Measurements from ENCODE around the gene SSTR1.
"Not testable (repeated sequence)": the region's sequence is repeated elsewhere in the genome, so short reads cannot be mapped to it uniquely, and the experiment has no call there.

SSTR1 gene, protein sequence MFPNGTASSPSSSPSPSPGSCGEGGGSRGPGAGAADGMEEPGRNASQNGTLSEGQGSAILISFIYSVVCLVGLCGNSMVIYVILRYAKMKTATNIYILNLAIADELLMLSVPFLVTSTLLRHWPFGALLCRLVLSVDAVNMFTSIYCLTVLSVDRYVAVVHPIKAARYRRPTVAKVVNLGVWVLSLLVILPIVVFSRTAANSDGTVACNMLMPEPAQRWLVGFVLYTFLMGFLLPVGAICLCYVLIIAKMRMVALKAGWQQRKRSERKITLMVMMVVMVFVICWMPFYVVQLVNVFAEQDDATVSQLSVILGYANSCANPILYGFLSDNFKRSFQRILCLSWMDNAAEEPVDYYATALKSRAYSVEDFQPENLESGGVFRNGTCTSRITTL

DNA sequence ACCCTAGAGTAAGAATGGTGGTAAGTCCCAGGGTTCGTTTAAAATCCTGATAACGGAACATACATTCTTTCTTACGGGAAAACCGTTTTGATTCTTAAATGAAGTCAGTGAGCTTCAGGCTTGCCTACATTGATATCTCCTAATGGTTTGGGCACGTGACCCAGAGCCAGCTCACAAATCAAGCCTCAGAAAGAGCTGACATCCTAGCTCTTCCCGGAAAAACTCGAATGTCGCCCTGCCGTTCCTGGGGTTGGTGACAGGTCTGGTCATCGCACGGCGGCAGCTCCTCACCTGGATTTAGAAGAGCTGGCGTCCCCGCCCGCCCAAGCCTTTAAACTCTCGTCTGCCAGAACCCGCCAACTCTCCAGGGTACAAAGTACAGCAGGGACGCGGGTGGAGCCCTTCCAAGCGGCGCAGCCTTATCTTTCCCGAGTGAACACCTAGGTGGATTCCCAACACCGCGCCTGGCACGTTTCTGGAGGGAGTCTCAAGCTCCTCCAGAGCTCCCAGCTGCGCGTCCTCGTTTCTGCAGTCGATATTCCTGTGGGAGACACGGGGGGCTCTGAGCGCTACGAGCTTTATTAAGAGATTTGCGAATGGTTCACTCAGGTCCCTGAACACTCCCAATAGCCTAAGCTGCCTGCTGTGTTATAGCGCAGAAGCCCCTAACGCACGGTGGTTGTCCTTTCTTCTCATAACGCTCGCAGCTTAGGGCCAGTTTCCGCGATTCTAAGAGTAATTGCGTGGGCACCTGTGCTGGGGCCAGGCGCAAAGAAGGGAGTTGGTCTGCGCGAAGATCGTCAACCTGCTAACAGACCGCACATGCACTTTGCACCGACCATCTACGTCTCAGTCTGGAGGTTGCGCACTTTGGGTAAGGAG is at the start of gene SSTR1:
SSTR1 (plus strand) TSS at position 169 of the 882 bp plus-strand sequence. CDS start 1,486 bp downstream, outside the sequence.
- no peak for DNase-seq

DNA sequence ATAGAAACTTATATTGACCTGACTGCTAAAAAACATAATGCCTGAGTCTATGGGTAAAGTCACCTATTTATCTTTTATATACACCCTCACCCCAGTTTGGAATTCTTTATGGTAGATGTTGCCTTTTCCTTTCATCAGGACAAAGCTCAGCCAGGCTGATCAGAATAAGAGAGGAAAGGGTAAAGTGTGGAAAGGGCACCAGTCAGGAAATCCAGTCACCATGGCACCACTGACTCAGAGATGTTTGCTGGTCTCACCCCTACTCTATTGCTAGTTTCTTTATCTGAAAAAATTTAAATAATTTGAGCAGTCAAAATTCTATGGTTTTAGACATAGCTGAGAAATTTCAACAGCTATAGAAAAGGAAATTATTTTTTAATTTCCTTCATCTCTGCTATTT is 49.2 kb upstream of the SSTR1 start:
- no peak for DNase-seq

DNA sequence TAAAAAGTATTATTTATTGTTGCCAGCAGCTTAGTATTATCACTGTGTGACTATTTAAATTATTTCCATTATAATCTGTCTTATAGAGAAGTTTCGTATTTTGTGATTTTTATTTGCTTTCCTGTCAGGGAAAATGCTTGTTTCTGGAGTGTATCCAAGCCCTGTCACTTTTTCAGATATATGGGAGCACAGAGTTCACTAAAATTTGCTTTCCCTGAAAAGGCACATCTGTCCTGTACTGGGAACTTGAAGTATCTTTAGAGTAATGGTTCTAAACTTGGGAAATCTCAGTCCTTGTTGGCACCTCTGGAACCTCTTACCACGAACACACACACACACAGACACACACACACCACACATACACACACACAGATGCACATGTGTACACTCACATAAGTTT is 39.3 kb upstream of the SSTR1 start:
- DNase-seq: no peak

GRCh38 chr14:38171197-38171596 is 36.5 kb upstream of the SSTR1 start:
- no peak for DNase-seq

DNA sequence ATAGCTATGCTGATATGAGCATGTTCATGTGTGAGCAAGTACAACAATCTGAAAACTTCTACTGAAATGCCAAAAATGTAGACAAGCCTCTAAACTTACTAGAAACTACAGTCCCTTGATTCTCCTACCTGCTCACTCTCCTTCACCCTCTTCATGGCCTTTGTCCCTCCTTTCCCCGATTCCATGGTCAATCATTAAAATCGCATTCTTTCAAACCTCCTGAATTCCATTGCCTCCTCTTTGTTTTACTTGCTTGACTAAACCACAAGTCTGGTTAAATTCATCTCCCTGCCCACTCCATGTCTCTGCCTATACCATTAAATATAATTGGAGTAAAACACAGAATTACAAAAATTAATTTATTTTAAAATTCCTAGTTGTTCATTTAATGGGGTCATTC is 33.0 kb upstream of the SSTR1 start:
- DNase-seq: no peak

- DNase-seq: no peak
Observed at GRCh38 chr14:38175658-38176057, 32.0 kb upstream of the SSTR1 start.

DNA sequence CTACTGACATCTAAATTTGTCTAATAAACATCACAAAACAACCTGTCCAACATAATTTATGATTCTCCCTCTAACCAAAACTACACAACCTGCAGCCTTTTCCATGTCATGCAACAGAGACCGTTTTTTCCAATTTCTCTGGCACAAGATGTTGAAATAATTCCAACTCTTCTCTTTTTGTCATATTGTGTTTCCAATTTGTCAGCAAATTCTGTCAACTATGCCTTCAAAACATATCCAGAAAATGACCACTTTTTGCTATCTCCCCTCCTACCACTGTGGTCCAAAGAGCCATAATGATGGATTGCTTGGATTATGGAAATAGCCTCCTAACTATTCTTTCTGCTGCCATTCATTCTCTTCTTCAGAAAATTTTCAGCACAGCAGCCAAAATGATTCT is 31.3 kb upstream of the SSTR1 start:
- no peak for DNase-seq

GRCh38 chr14:38184132-38184531 is 23.6 kb upstream of the SSTR1 start:
- no peak for DNase-seq

- no peak for DNase-seq
Observed at GRCh38 chr14:38185671-38186070, 22.0 kb upstream of the SSTR1 start.

GRCh38 chr14:38186216-38186615 is 21.5 kb upstream of the SSTR1 start:
- DNase-seq: no peak

- no peak for DNase-seq
Observed at GRCh38 chr14:38187528-38187927, 20.2 kb upstream of the SSTR1 start.

DNA sequence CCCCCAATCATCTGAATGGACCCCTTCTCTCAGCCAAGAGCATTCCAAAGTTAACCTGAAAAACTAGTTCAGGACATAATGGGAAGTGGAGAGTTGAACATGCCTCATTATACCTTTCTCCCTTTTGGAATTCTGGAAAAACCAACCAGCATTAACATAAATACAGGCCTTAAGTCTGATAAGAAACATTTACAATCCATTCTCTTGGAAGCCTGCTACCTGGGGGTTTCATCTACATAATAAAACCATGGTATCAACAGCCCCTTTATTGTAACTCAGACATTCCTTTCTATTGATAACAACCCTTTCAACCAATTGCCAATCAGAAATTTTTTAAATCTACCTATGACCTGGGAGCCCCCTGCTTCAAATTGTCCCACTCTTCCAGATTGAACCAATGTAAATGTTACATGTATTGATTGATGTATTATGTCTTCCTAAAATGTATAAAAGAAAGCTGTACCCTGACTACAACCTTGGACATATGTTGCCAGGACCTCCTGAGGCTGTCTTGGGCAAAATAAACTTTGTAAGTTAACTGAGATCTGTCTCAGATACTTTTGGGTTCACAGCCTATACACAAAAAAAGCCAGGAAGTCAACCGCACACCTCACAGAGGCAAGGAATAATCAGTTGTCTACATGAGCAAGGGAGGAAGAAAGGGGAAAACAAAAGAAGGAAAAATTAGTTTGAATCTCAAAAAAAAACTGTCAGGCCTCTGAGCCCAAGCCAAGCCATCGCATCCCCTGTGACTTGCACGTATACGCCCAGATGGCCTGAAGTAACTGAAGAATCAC is 17.6 kb upstream of the SSTR1 start:
- DNase-seq: no peak

DNA sequence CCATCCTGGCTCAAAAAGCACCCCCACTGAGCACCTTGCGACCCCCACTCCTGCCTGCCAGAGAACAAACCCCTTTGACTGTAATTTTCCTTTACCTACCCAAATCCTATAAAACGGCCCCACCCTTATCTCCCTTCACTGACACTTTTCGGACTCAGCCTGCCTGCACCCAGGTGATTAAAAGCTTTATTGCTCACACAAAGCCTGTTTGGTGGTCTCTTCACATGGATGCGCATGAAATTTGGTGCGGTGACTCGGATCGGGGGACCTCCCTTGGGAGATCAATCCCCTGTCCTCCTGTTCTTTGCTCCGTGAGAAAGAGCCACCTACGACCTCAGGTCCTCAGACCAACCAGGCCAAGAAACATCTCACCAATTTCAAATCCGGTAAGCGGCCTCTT is 16.9 kb upstream of the SSTR1 start:
- not testable (repeated sequence) for DNase-seq

DNA sequence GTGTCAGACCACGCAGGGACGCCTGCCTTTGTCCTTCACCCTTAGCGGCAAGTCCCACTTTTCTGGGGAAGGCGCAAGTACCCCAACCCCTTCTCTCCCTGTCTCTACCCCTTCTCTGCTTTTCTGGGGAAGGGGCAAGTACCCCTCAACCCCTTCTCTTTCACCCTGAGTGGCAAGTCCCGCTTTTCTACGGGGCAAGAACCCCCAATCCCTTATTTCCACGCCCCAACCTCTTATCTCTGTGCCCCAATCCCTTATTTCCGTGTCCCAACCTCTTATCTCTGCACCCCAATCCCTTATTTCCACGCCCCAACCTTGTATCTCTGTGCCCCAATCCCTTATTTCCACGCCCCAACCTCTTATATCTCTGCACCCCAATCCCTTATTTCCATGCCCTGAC is 16.2 kb upstream of the SSTR1 start:
- not testable (repeated sequence) for DNase-seq

DNA sequence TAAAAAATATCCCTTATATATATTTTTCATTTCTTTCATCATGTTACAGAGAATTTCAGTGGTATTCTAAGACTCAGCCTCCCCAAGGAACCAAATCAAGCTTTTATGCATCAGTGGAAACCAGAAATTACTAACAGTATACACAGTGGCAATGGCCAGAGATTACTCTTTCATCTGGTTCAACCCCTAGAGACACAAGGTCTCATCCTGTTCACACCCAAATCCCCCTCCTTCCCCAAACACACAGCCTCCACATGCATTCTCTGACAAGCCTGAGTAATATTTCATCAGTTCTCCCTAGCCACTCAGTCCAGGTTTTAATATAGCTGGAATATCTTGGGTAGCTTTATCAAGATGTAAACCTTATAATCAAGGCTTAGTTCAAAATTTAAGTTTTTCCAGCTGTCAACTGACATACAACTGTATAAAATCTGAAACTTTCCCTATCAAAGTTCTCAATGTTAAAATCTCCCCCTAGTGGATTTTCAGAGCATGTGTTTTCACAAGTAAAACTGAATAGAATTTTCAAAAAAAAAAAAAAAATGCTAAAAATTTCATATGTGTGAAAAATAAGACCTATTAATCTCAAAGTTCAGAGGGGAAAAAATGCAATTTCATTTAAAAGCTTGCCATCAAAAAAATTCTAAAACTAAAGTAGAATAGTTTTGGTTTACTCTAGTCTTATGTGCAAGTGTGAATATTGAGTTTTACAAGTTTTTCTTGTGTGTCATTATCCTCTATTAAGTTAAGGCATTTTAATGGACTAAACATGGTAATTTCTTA is 10.5 kb upstream of the SSTR1 start:
- DNase-seq: no peak

DNA sequence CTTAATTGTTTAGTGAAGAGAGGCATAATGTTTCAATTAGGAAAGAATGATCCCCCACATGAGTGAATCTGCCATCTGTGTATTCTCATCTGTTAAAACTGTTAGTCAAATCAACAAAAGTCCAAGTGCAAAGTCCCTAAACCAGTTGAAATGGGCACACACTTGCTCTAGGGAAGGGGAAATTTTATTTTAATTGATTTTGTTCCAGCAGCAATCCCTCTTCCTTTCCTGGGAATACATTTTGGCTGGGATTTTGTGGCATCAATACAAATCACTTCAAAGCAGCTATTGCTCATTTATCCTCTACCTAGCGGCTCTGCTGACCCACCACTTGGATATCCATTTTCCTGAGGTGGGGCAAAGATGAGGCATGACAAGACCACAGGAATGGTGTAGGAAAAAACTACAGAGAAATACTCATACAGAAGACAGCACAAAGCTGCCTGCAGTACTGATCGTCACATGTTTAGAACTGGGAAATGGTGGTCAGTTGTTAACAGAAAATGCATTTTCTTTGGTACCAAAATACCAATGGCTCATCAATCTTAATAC is 9.8 kb upstream of the SSTR1 start:
- no peak for DNase-seq

DNA sequence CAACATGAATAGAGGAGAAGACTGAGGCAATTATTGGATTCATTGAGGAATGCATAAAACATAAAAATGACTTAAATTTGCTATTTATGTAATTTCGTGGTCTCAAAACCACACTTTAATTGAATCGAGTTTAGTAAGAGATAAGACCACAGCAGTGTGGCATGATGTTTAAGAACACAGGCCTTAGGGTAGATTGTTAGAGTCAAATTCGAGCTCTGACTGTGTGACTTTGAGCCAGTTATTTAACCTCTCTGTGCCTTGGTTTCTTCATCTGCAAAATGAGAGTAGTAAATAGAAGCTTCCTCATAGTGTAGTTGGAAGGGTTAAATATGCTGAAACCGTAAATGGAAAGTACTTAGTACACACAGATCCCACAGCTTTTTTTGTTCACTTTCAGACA is 9.3 kb upstream of the SSTR1 start:
- DNase-seq: no peak

- DNase-seq: no peak
Observed at GRCh38 chr14:38199076-38199475, 8.6 kb upstream of the SSTR1 start.

DNA sequence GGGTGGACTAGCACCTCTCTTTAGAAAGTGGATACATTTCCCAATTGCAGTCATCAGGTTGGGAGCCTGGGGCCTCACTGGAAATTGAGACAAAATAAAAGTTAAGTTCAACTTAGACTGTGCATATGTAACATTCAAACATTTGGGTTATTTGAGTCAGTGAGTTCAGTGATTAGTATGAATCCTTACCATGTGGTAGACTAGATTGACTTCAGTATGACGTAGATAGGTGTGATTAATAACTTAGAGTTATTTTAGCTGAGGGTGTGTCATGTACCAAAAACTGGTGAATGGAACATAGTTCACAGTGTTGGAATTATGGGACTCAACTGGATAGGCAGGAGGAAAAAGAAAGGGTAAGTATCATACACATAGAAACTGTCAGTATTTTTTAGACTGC is 8.0 kb upstream of the SSTR1 start:
- DNase-seq: no peak

- DNase-seq: no peak
Observed at GRCh38 chr14:38201137-38201828, 6.4 kb upstream of the SSTR1 start.

DNA sequence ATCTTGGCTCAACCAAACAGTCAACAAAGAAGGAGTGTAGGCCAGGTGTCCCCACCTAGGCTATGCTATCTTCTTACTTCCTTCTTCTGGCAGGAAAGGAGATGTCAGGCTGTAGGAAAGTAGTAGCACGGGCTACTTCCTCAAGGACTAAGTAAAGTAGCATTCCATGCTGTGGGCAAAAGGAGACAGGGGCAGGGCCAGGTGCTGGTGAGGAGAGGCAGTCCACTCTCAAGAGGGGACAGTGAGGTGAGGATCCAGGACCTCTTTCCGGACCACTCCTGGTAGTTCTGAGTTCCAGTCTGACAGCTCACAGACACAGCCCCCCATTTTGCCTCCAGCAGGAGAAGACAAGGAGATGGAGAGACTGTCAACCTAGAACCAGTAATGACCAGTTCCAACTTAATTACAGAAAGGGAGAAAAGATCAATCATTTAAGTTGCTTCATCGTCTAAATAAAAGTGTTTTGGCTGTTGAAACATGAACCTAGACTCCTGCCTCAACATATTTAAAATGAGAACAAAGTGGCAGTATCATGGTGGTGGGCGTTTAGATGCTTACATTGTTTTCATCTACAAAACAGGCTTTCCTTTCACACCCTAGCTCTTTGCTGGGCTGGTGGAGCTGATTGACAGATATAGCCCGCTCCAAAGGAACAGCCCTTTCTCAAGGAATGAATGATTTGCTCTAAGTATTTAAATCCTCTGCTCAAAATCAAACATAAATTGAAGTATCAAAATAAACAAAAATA is 5.1 kb upstream of the SSTR1 start:
- no peak for DNase-seq

Measured in activated naive CD4-positive, alpha-beta T cell treated with anti-CD3 and anti-CD28 coated beads, Interleukin-2, amount 50 U/mL, for 16 hours (primary cell).